Parathyroid adenoma (tissue), 2 donors: ENCODE measurements around the gene ERCC6.

Experiments
- H2AFZ ChIP-seq: fragments of 300-600 bp; sonication (generic); one replicate; pipeline ENCODE4 v1.7.0; 2017; ENCODE audit warnings: antibody characterized with exemption, mild to moderate bottlenecking
- H3K27ac ChIP-seq: fragments of 300-600 bp; sonication (generic); one replicate; pipeline ENCODE4 v1.7.0; 2017
- H3K27me3 ChIP-seq: fragments of 300-600 bp; sonication (generic); one replicate; pipeline ENCODE4 v1.7.0; 2017; ENCODE audit warnings: low read length; ENCODE audit not compliant: control insufficient read depth, insufficient read depth
- H3K36me3 ChIP-seq: fragments of 300-600 bp; sonication (generic); one replicate; pipeline ENCODE4 v1.7.0; 2017; ENCODE audit warnings: low read length; ENCODE audit not compliant: control insufficient read depth, insufficient read depth
- H3K4me1 ChIP-seq: fragments of 300-600 bp; sonication (generic); one replicate; pipeline ENCODE4 v1.7.0; 2017; ENCODE audit warnings: control low read depth
- H3K4me2 ChIP-seq: fragments of 300-600 bp; sonication (generic); one replicate; pipeline ENCODE4 v1.7.0; 2017; ENCODE audit warnings: low read length
- H3K4me3 ChIP-seq: fragments of 300-600 bp; sonication (generic); one replicate; pipeline ENCODE4 v1.7.0; 2017; ENCODE audit warnings: low read depth, low read length
- H3K79me2 ChIP-seq: fragments of 300-600 bp; sonication (generic); one replicate; pipeline ENCODE4 v1.7.0; 2017; ENCODE audit warnings: control low read depth
- H3K9ac ChIP-seq: fragments of 300-600 bp; sonication (generic); one replicate; pipeline ENCODE4 v1.7.0; 2017; ENCODE audit warnings: mild to moderate bottlenecking
- H3K9me3 ChIP-seq: fragments of 300-600 bp; sonication (generic); one replicate; pipeline ENCODE4 v1.7.0; 2017; ENCODE audit warnings: low read length; ENCODE audit not compliant: control insufficient read depth
- CTCF ChIP-seq: fragments of 300-600 bp; sonication (generic); IDR thresholded peaks from one replicate; pipeline ENCODE4 v1.7.0; 2017; ENCODE audit warnings: antibody characterized with exemption, mild to moderate bottlenecking
- donor health status: primary hyperparathyroidism.

Gene ERCC6

DNA sequence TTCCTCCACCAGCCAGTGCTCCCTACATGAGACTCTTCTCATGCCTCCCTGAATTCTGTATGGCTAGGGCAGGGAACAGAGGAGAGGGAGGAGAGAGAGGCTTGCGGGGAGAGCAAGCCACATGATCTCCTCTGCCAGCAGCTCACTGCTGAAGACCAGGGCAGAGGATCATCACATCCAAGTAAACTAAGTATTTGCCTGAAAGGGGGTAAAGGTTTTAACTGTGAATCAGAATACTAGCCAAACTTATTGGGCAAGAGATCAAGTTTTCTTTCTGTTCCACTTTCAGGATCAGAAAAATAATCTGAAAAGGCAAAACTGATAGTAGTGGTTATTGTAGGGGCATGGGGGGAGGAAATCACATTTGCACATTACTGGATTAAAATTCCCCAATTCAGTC is 17.8 kb upstream of the ERCC6 start:
- Histone ChIP-seq H3K27me3 (no peaks in the 10 kb centered on the region), H3K4me3 (no peak overlapping the region), H3K4me2 (no peak overlapping the region), H3K9me3 (no peaks in the 10 kb centered on the region), H3K9ac (no peak overlapping the region), H3K4me1 (no peaks in the 10 kb centered on the region), H2AFZ (no peak overlapping the region), H3K79me2 (no peaks in the 10 kb centered on the region), H3K27ac (no peak overlapping the region), H3K36me3 (no peaks in the 10 kb centered on the region)
- TF ChIP-seq CTCF: no peak

GRCh38 chr10:49552277-49552676 is 13.4 kb upstream of the ERCC6 start:
- H3K4me1 ChIP-seq: no peaks in the 10 kb centered on the region
- H3K27me3 ChIP-seq: no peaks in the 10 kb centered on the region
- no peak overlapping the region for H3K9ac ChIP-seq
- H3K4me2 ChIP-seq: no peak overlapping the region
- H3K36me3 ChIP-seq: no peaks in the 10 kb centered on the region
- TF ChIP-seq CTCF: no peak
- no peak overlapping the region for H2AFZ ChIP-seq
- H3K9me3 ChIP-seq: no peaks in the 10 kb centered on the region
- no peaks in the 10 kb centered on the region for H3K79me2 ChIP-seq
- H3K4me3 ChIP-seq: no peak overlapping the region
- no peak overlapping the region for H3K27ac ChIP-seq

DNA sequence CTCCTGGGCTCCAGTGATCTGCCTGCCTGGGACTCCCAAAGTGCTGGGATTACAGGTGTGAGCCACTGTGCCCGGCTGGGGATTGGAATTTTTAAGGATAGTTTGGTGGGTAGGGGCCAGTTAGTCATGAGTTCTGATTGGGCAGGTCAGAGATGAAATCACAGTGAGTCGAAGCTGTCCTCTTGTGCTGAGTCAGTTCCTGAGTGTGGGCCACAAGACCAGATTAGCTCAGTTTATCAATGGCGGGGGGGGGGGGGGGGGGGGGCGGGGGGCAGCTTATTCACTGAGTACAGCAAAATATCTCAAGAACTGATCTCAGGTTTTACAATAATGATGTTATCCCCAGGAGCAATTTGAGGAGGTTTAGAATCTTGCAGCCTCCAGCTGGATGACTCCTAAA is 11.6 kb upstream of the ERCC6 start:
- H3K9ac ChIP-seq: no peak overlapping the region
- no peak for TF ChIP-seq CTCF
- H3K27me3 ChIP-seq: no peaks in the 10 kb centered on the region
- no peaks in the 10 kb centered on the region for H3K9me3 ChIP-seq
- no peak overlapping the region for H3K27ac ChIP-seq
- no peaks in the 10 kb centered on the region for H3K79me2 ChIP-seq
- no peak overlapping the region for H3K4me3 ChIP-seq
- no peak overlapping the region for H2AFZ ChIP-seq
- no peak overlapping the region for H3K4me2 ChIP-seq
- H3K36me3 ChIP-seq: no peaks in the 10 kb centered on the region
- H3K4me1 ChIP-seq: no peaks in the 10 kb centered on the region

GRCh38 chr10:49549640-49550346 is 10.9 kb upstream of the ERCC6 start:
- H3K4me2 ChIP-seq: no peak overlapping the region
- no peak overlapping the region for H2AFZ ChIP-seq
- no peak for TF ChIP-seq CTCF
- no peaks in the 10 kb centered on the region for H3K36me3 ChIP-seq
- no peak overlapping the region for H3K4me3 ChIP-seq
- no peaks in the 10 kb centered on the region for H3K79me2 ChIP-seq
- no peaks in the 10 kb centered on the region for H3K27me3 ChIP-seq
- no peaks in the 10 kb centered on the region for H3K4me1 ChIP-seq
- no peaks in the 10 kb centered on the region for H3K9me3 ChIP-seq
- no peak overlapping the region for H3K27ac ChIP-seq
- H3K9ac ChIP-seq: no peak overlapping the region

- Histone ChIP-seq H3K4me1 (no peaks in the 10 kb centered on the region), H3K9ac (no peak overlapping the region), H3K4me3 (no peak overlapping the region), H3K79me2 (peaks cover 2% of the 10 kb centered on the region), H3K36me3 (no peaks in the 10 kb centered on the region), H2AFZ (no peak overlapping the region), H3K27ac (no peak overlapping the region), H3K4me2 (no peak overlapping the region), H3K9me3 (no peaks in the 10 kb centered on the region), H3K27me3 (no peaks in the 10 kb centered on the region)
- TF ChIP-seq CTCF: no peak
Measured at GRCh38 chr10:49543604-49544003, 4.7 kb upstream of the ERCC6 start.
